Sciatic nerve (tissue), 2 donors: ENCODE results near the gene MICAL2. TPM values are rescaled to one million over a fixed set of nuclear protein-coding genes. Genes with fewer than 3 reads are reported as not detected.

Experiments
- ATAC-seq: fragments of 200-7000 bp; cut with Tn5 transposase; one replicate; pipeline ENCODE4 v1.9.1; 2020; ENCODE audit warnings: mild to moderate bottlenecking, moderate library complexity
- DNase-seq: peaks from one replicate; pipeline ENCODE4 v3.0.0-alpha.2; 2020; ENCODE audit warnings: low spot score
- intact Hi-C: fragments of 100-400 bp; cut with DNase I; formaldehyde crosslinking; loops from one replicate; pipeline ENCODE4 v1.14.2; 2022
- total RNA-seq: library from RNA; stranded (reverse); fragmentation: NEBNext Ultra II Directional; extraction: Animal tissue kit (Norgen Biotek cat#: 25700); gene quantifications from one replicate; pipeline ENCODE4 v1.2.1, GENCODE V29; 2021
- donor health status: DM: no; HTN: no; CAD: no.
- donor health status: DM: no; HTN: no; CAD: no.

The MICAL2 gene
- total RNA-seq, 1 donor from 2014 or later = 92.4 TPM

- DNase-seq (no peak), ATAC-seq (no peak)
- intact Hi-C loops = no loop called here
Observed at GRCh38 chr11:12263141-12263693, 152.8 kb downstream of the MICAL2 start.

GRCh38 chr11:12264361-12264760, 154.0 kb downstream of the MICAL2 start:
- intact Hi-C loops = no loop called here
- ATAC-seq (no peak), DNase-seq (no peak)

DNA sequence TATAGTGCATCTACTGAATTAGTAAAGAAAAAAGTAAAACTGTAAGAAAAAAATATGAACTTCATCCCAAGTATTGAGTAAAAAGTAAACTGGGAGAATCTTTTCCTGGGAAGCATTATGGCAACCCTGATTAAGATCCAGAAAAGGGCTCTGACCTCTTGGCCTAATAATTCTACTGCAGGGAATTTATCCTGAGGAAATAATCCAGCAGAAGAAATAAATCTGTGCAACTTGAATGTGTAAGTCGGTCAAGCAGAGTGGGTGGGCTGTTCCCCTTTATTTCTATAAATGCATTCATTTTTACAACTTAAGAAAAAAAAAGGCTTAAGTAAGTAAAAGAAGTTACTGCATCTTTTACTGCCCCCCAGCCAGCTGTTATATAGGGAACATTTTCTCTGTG, 155.7 kb downstream of the MICAL2 start:
- ATAC-seq (no peak), DNase-seq (no peak)
- intact Hi-C loops = no loop called here

DNA sequence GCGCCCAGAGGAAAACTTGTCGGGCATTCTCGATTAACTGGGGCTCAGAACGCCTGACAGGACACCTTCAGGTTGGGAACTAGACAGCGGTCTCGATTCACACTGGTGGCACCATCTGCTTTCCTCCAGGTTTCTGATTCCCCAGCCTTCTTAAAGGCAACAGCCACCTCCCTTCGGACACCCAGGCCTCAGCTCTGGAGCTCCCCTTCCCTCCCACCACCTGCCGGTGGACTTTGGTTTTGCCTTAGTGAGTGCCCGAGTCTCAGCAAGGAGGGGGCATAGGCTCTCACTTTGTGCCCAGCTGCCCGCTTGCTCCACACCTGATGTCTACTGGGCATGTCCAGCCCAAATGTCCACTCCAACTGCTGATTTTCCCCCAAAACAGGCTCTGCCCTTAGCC, 156.6 kb downstream of the MICAL2 start:
- no peak for ATAC-seq
- intact Hi-C loops = no loop called here
- DNase-seq = no peak

DNA sequence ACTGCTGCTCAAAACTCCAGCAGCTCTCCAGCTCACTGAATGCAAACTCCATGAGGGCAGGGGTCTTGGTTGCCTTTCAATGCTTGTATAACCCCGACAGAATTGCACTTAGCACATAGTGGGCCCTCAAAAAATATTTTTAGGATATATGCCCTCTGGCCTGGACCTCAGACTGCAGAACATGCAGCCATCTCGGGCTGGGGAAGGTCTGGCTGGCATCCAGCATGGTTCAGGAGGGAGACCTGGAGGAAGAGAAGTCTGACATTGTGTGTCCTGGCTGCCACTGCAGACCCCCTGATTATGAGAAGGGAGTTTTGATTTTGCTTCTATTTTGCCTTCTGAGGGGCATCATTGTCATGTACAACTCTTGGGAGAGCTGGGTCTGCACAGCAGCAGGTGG, 157.5 kb downstream of the MICAL2 start:
- no peak for DNase-seq
- ATAC-seq = no peak
- intact Hi-C loops = no loop called here

GRCh38 chr11:12269104-12269441, 158.7 kb downstream of the MICAL2 start:
- DNase-seq (no peak), ATAC-seq (peak; percentile 23)
- intact Hi-C loops = no loop called here

- DNase-seq = no peak
Observed at GRCh38 chr11:12269446-12270214, 159.2 kb downstream of the MICAL2 start.

DNA sequence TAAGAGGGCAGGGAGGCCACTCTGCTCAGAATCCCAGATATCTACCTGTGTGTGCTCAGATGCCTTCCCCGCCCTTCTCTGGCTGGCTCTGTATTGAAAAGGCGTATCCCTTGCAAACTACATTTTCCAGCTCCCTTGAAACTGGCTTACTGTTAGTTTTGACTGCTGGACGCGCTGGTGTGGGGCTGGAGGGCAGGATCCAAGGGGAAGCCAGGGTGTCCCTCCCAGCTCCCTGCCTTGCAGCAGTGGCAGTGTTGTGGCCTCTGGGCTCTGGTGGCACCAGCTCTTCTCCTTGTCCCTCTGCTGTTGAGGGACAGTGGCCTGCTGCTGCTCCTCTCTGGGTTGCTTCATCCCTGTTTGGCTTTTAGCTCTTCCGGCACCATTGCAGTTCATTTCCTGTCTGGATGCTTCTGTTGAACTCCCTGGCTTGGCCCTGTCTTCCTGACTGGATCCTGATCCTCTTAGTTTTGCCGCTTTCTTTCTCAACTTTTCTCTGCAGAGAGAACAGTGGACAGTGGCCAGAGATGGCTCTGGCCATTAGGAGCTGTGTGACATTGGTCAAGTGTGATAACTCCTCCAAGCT, 159.9 kb downstream of the MICAL2 start:
- ATAC-seq (peak; percentile 22), DNase-seq (no peak)
- intact Hi-C loops = loop anchor here (10.0 kb wide), 1 partner anchor 326 kb away; no protein-coding TSS in a partner anchor

More at GRCh38 chr11:12269446-12270214, 159.2 kb downstream of the MICAL2 start:
- intact Hi-C loops = loop anchor here (10.0 kb wide), 1 partner anchor 325 kb away; no protein-coding TSS in a partner anchor
- no peak for ATAC-seq

GRCh38 chr11:12270817-12271216, 160.4 kb downstream of the MICAL2 start:
- DNase-seq (no peak), ATAC-seq (no peak)
- intact Hi-C loops = loop anchor here (10.0 kb wide), 1 partner anchor 326 kb away; no protein-coding TSS in a partner anchor

GRCh38 chr11:12271241-12271640, 160.9 kb downstream of the MICAL2 start:
- DNase-seq (no peak), ATAC-seq (no peak)
- intact Hi-C loops = loop anchor here (10.0 kb wide), 1 partner anchor 326 kb away; no protein-coding TSS in a partner anchor

DNA sequence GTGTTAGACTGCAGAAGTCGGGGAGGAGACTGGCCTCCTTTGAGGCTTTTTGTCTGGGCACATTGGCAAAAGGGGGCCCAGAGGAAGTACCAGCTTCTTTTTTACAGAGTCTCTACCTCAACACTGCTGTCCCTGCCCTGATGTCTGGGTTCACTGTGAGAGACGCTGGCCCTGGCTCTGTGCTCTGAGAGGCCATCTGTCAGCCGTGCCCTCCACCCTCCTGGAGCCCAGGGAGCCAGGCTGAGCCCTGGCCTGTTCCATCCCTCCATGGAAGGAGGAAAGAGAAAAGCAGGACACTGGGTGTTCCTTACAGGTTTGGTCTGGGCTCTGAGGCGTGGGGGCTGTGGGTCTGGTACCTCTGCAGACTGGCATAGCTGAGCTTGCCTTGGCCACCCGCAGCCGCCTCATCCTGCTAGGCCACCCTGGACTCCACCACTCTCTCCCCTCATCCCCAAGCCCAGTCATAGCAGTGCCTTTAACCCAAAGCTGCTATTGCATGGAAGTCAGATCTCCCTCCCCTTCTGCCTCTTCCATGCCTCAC, 161.5 kb downstream of the MICAL2 start:
- intact Hi-C loops = loop anchor here (10.0 kb wide), 1 partner anchor 327 kb away; no protein-coding TSS in a partner anchor
- no peak for DNase-seq

GRCh38 chr11:12272821-12273617, 162.6 kb downstream of the MICAL2 start:
- no peak for ATAC-seq
- DNase-seq = peak; percentile 40
- intact Hi-C loops = loop anchor here (10.0 kb wide), 1 partner anchor 328 kb away; no protein-coding TSS in a partner anchor

More for the DNA sequence above, 161.5 kb downstream of the MICAL2 start:
- no peak for ATAC-seq

DNA sequence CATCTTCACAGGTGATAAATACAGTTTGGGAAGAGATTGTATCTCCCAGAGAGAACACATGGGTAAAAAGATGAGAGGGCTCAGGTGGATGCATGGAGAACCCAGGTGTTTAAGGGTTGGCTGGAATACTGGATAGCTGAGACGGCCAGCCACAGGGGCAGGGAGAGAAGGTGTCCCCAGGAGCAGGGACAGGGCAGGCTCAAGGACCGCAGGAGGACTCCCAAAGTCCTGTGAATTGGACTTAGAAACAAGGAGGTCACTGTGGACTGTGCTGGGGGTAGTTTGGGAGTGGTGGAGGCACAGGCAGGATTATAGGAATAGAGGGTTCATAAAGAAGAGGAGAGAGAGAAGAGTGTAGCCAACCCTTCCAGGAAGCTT, 163.2 kb downstream of the MICAL2 start:
- DNase-seq (peak; percentile 19), ATAC-seq (no peak)
- intact Hi-C loops = loop anchor here (10.0 kb wide), 1 partner anchor 329 kb away; no protein-coding TSS in a partner anchor

- no peak for DNase-seq
- ATAC-seq = no peak
- intact Hi-C loops = loop anchor here (10.0 kb wide), 1 partner anchor 329 kb away; no protein-coding TSS in a partner anchor
Observed at GRCh38 chr11:12274056-12274455, 163.7 kb downstream of the MICAL2 start.

- DNase-seq (peak; percentile 47), ATAC-seq (no peak)
- intact Hi-C loops = loop anchor here (10.0 kb wide), 1 partner anchor 330 kb away; no protein-coding TSS in a partner anchor
Observed at GRCh38 chr11:12274558-12275197, 164.3 kb downstream of the MICAL2 start.

DNA sequence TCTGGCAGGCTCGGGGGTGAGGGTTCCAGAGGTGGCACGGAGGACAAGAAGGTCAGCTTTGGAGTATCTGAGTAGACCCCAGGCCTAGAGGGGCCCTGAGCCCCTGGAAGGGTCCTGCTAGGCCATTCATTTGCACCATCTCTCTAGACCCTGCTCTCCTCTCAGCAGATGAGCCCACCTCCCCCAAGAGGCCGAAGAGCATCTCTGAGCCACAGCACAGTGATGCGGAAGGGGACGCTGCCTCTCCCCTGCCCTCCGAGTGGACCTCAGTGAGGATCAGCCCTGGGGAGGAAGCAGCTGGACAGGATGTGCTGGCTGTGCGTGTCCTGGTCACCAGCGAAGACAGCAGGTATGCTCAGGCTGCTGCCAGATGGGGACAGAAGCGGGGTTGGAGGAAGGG, 165.4 kb downstream of the MICAL2 start:
- peak; percentile 32 for DNase-seq
- ATAC-seq = no peak
- intact Hi-C loops = loop anchor here (10.0 kb wide), 1 partner anchor 331 kb away; no protein-coding TSS in a partner anchor

GRCh38 chr11:12276356-12276755, 166.0 kb downstream of the MICAL2 start:
- peak; percentile 13 for DNase-seq
- intact Hi-C loops = loop anchor here (10.0 kb wide), 1 partner anchor 332 kb away; no protein-coding TSS in a partner anchor
- ATAC-seq = no peak

DNA sequence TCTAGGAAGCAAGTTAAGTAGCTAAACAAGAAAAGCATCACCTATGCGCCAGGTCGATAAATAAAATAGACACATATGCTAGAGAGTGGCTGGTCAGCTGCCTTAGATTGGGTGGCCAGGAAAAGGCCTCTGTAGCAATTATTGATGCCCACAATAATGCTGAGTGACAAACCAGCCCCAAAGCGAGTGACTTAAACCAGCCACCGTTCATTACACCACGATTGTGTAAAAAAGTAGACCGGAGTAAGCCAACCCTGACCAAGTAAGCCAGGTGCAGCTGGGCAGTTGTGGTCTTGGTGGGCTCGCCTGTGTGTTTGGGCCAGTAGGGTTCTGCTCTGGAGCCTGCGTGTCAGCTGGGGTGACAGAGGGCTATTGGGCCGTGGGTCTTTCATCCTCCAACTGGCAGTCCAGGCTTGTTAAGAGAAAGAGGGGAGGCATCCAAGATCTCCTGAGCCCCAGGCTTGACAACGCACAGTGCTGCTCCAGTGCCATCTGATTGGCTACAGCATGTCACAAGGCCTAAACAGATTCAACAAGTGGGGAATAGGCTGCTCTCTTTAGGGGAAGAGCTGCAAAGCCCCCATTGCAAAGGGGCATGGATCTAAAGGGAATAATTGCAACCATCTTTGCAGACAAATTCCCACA, 166.6 kb downstream of the MICAL2 start:
- DNase-seq = peak; percentile 33
- ATAC-seq = no peak
- intact Hi-C loops = loop anchor here (10.0 kb wide), 1 partner anchor 332 kb away; no protein-coding TSS in a partner anchor
